Measurements from ENCODE around the gene TMEM25. TPM values are rescaled to one million over a fixed set of nuclear protein-coding genes. Genes with fewer than 3 reads are reported as not detected.
"Not testable (repeated sequence)": the region's sequence is repeated elsewhere in the genome, so short reads cannot be mapped to it uniquely, and the experiment has no call there.

TMEM25 gene
- total RNA-seq, 1 experiment from 2014 or later, result 7.8 TPM

GRCh38 chr11:118574636-118575035 is 43.6 kb downstream of the TMEM25 start:
- TF ChIP-seq CTCF (IDR thresholded peaks at IDR 0.05; ENCODE audit: unreplicated experiment), result no peak
- H3K27ac Mint-ChIP-seq (ENCODE audit: unreplicated experiment), result no peak overlapping the region
- peaks cover 37% of the 10 kb centered on the region for H3K36me3 Mint-ChIP-seq (ENCODE audit: insufficient read depth, unreplicated experiment)
- CTCF ChIA-PET, result no interaction called here
- no peaks in the 10 kb centered on the region for H3K9me3 Mint-ChIP-seq (ENCODE audit: low read depth, unreplicated experiment)
- intact Hi-C loops (cut with micrococcal nuclease; ENCODE audit: unreplicated experiment), result no loop called here
- BruUV-seq (replicated peaks), result no TSS peak
- no peak for DNase-seq
- H3K4me1 Mint-ChIP-seq (ENCODE audit: low read depth, unreplicated experiment), result no peaks in the 10 kb centered on the region
- H3K27me3 Mint-ChIP-seq (ENCODE audit: unreplicated experiment), result no peaks in the 10 kb centered on the region
- H3K4me3 Mint-ChIP-seq (ENCODE audit: low read depth, unreplicated experiment), result no peak overlapping the region

GRCh38 chr11:118577995-118578394 is 47.0 kb downstream of the TMEM25 start:
- H3K27ac Mint-ChIP-seq (ENCODE audit: unreplicated experiment); H3K4me3 Mint-ChIP-seq (ENCODE audit: low read depth, unreplicated experiment); BruUV-seq (replicated peaks); H3K27me3 Mint-ChIP-seq (ENCODE audit: unreplicated experiment); DNase-seq; H3K9me3 Mint-ChIP-seq (ENCODE audit: low read depth, unreplicated experiment); CTCF ChIA-PET; intact Hi-C loops (cut with micrococcal nuclease; ENCODE audit: unreplicated experiment); H3K4me1 Mint-ChIP-seq (ENCODE audit: low read depth, unreplicated experiment): not testable (repeated sequence)
- peaks cover 25% of the 10 kb centered on the region for H3K36me3 Mint-ChIP-seq (ENCODE audit: insufficient read depth, unreplicated experiment)

GRCh38 chr11:118581057-118581456 is 50.1 kb downstream of the TMEM25 start:
- Mint-ChIP-seq H3K27ac (ENCODE audit: unreplicated experiment) (no peak overlapping the region), H3K4me1 (ENCODE audit: low read depth, unreplicated experiment) (no peaks in the 10 kb centered on the region), H3K4me3 (ENCODE audit: low read depth, unreplicated experiment) (no peak overlapping the region), H3K9me3 (ENCODE audit: low read depth, unreplicated experiment) (no peaks in the 10 kb centered on the region), H3K36me3 (ENCODE audit: insufficient read depth, unreplicated experiment) (peaks cover 34% of the 10 kb centered on the region), H3K27me3 (ENCODE audit: unreplicated experiment) (no peaks in the 10 kb centered on the region)
- intact Hi-C loops (cut with micrococcal nuclease; ENCODE audit: unreplicated experiment), result no loop called here
- TF ChIP-seq CTCF (IDR thresholded peaks at IDR 0.05; ENCODE audit: unreplicated experiment), result no peak
- DNase-seq, result no peak
- CTCF ChIA-PET, result no interaction called here
- no TSS peak for BruUV-seq (replicated peaks)

Other genes with a start within 250 kb of the TMEM25 start
- gene CD3E, start 226.5 kb upstream of the TMEM25 start, total RNA-seq (2022), result not detected in 2 replicates
- not detected in 2 replicates for gene CD3D, start 188.5 kb upstream of the TMEM25 start, total RNA-seq (2022)
- gene CD3G, start 186.8 kb upstream of the TMEM25 start, total RNA-seq (2022), result not detected in 2 replicates
- 28.8 and 30.8 TPM in 2 replicates for gene UBE4A, start 171.6 kb upstream of the TMEM25 start, total RNA-seq (2022)
- gene ATP5MG, start 129.6 kb upstream of the TMEM25 start, total RNA-seq (2022), result 145 and 151 TPM in 2 replicates
- 58.1 and 61.8 TPM in 2 replicates for gene KMT2A, start 94.7 kb upstream of the TMEM25 start, total RNA-seq (2022)
- gene TTC36, start 3.7 kb upstream of the TMEM25 start, total RNA-seq (2022), result 0.38 and 0.39 TPM in 2 replicates
- 8.3 and 9.1 TPM in 2 replicates for gene IFT46, start 34.7 kb downstream of the TMEM25 start, total RNA-seq (2022)
- gene ARCN1, start 41.2 kb downstream of the TMEM25 start, total RNA-seq (2022), result 77.8 and 83.8 TPM in 2 replicates
- 30.3 and 37.1 TPM in 2 replicates for gene PHLDB1, start 76.4 kb downstream of the TMEM25 start, total RNA-seq (2022)
- gene TREH, start 148.5 kb downstream of the TMEM25 start, total RNA-seq (2022), result 0.21 and 0.49 TPM in 2 replicates